Daoy (cell line): ENCODE data around the gene RIBC1. TPM values are rescaled to one million over a fixed set of nuclear protein-coding genes. Genes with fewer than 3 reads are reported as not detected.

Experiments used
- total RNA-seq: library from RNA; depleted of rRNA; stranded (reverse); fragments of >200 nt; shearing (Covaris generic); gene quantifications from 2 replicates; pipeline ENCODE4 v1.2.3, GENCODE V29; 2014; rRNA removed

The RIBC1 gene
- total RNA-seq, 1 experiment from 2014 or later = 1.3 TPM

Other genes with a start within 250 kb of the RIBC1 start
- 44.1 and 55.8 TPM in 2 replicates for gene KDM5C, start 197.7 kb upstream of the RIBC1 start, total RNA-seq
- 1.8 and 4.1 TPM in 2 replicates for gene IQSEC2, start 141.3 kb upstream of the RIBC1 start, total RNA-seq
- gene SMC1A, start 219 bp upstream of the RIBC1 start, total RNA-seq = 27.3 and 31.3 TPM in 2 replicates
- 131 and 166 TPM in 2 replicates for gene HSD17B10, start 11.5 kb downstream of the RIBC1 start, total RNA-seq